Neuron (in vitro differentiated cells): ENCODE measurements around the gene PSENEN.

ENCODE experiments used
- H2AFZ ChIP-seq: one replicate; pipeline ENCODE4 v1.6.1; 2013; ENCODE audit warnings: low read depth, mild to moderate bottlenecking, inconsistent platforms, low read length, moderate library complexity
- H3K27me3 ChIP-seq: one replicate; pipeline ENCODE4 v1.6.1; 2013; ENCODE audit warnings: low read length; ENCODE audit not compliant: insufficient read depth
- H3K36me3 ChIP-seq: one replicate; pipeline ENCODE4 v1.6.1; 2013; ENCODE audit warnings: low read length; ENCODE audit not compliant: insufficient read depth
- H3K4me1 ChIP-seq: one replicate; pipeline ENCODE4 v1.6.1; 2013; ENCODE audit warnings: low read length; ENCODE audit not compliant: insufficient read depth
- H3K4me3 ChIP-seq: 2 replicates; pipeline ENCODE4 v1.5.1; 2013; ENCODE audit warnings: mild to moderate bottlenecking, low read length, moderate library complexity
- H3K9me3 ChIP-seq: one replicate; pipeline ENCODE4 v1.6.1; 2013; ENCODE audit warnings: low read length

The PSENEN gene

GRCh38 chr19:35714601-35715354 is 30.7 kb upstream of the PSENEN start:
- Histone ChIP-seq H3K4me3 (no peak overlapping the region), H3K4me1 (peaks cover 19% of the 10 kb centered on the region), H2AFZ (no peak overlapping the region), H3K9me3 (no peaks in the 10 kb centered on the region), H3K27me3 (no peaks in the 10 kb centered on the region), H3K36me3 (peaks cover under 1% of the 10 kb centered on the region)

- Histone ChIP-seq H3K27me3 (no peaks in the 10 kb centered on the region), H3K4me3 (peak overlapping the region; percentile 58), H3K9me3 (no peaks in the 10 kb centered on the region), H2AFZ (no peak overlapping the region), H3K36me3 (peaks cover 6% of the 10 kb centered on the region), H3K4me1 (peaks cover 19% of the 10 kb centered on the region)
Observed at GRCh38 chr19:35715355-35715809, 30.1 kb upstream of the PSENEN start.

GRCh38 chr19:35715981-35716800 is 29.3 kb upstream of the PSENEN start:
- Histone ChIP-seq H3K4me1 (peaks cover 19% of the 10 kb centered on the region), H3K27me3 (no peaks in the 10 kb centered on the region), H3K9me3 (no peaks in the 10 kb centered on the region), H3K4me3 (peak overlapping the region; percentile 58), H3K36me3 (peaks cover 12% of the 10 kb centered on the region), H2AFZ (peak overlapping the region; percentile 96)

GRCh38 chr19:35716801-35717664 is 28.4 kb upstream of the PSENEN start:
- Histone ChIP-seq H3K27me3 (no peaks in the 10 kb centered on the region), H2AFZ (peak overlapping the region; percentile 96), H3K9me3 (no peaks in the 10 kb centered on the region), H3K4me3 (peak overlapping the region; percentile 58), H3K36me3 (peaks cover 18% of the 10 kb centered on the region), H3K4me1 (peaks cover 19% of the 10 kb centered on the region)

GRCh38 chr19:35717665-35718344 is 27.6 kb upstream of the PSENEN start, which contains the start of gene KMT2B:
TSS of gene KMT2B (plus strand) at chr19:35718003. CDS start at chr19:35718019, 16 bp downstream.
- peak within 1 kb of the TSS; percentile 95 for H3K4me3 ChIP-seq
- H3K36me3 ChIP-seq = peaks cover 25% of the 10 kb centered on the region
- H3K4me1 ChIP-seq = peaks cover 19% of the 10 kb centered on the region
- peak within 1 kb of the TSS; percentile 96 for H2AFZ ChIP-seq
- no peaks in the 10 kb centered on the region for H3K27me3 ChIP-seq
- H3K9me3 ChIP-seq = no peaks in the 10 kb centered on the region

- Histone ChIP-seq H3K4me3 (peak overlapping the region; percentile 95), H3K4me1 (peaks cover 19% of the 10 kb centered on the region), H3K27me3 (no peaks in the 10 kb centered on the region), H3K36me3 (peaks cover 32% of the 10 kb centered on the region), H3K9me3 (no peaks in the 10 kb centered on the region), H2AFZ (no peak overlapping the region)
Observed at GRCh38 chr19:35718345-35719041, 27.0 kb upstream of the PSENEN start.

GRCh38 chr19:35719402-35720162 is 25.9 kb upstream of the PSENEN start:
- H3K4me1 ChIP-seq = peaks cover 19% of the 10 kb centered on the region
- H2AFZ ChIP-seq = no peak overlapping the region
- H3K27me3 ChIP-seq = no peaks in the 10 kb centered on the region
- peaks cover 41% of the 10 kb centered on the region for H3K36me3 ChIP-seq
- peak overlapping the region; percentile 95 for H3K4me3 ChIP-seq
- H3K9me3 ChIP-seq = no peaks in the 10 kb centered on the region

GRCh38 chr19:35720163-35720524 is 25.3 kb upstream of the PSENEN start:
- Histone ChIP-seq H3K9me3 (no peaks in the 10 kb centered on the region), H2AFZ (no peak overlapping the region), H3K36me3 (peaks cover 47% of the 10 kb centered on the region), H3K27me3 (no peaks in the 10 kb centered on the region), H3K4me3 (no peak overlapping the region), H3K4me1 (peaks cover 19% of the 10 kb centered on the region)

- H3K4me1 ChIP-seq = peaks cover 18% of the 10 kb centered on the region
- H2AFZ ChIP-seq = no peak overlapping the region
- no peaks in the 10 kb centered on the region for H3K9me3 ChIP-seq
- H3K36me3 ChIP-seq = peaks cover 52% of the 10 kb centered on the region
- H3K4me3 ChIP-seq = no peak overlapping the region
- no peaks in the 10 kb centered on the region for H3K27me3 ChIP-seq
Observed at GRCh38 chr19:35720648-35721047, 24.8 kb upstream of the PSENEN start.

GRCh38 chr19:35721374-35721773 is 24.1 kb upstream of the PSENEN start:
- Histone ChIP-seq H3K4me3 (no peak overlapping the region), H2AFZ (no peak overlapping the region), H3K9me3 (no peaks in the 10 kb centered on the region), H3K36me3 (peaks cover 57% of the 10 kb centered on the region), H3K4me1 (peaks cover 12% of the 10 kb centered on the region), H3K27me3 (no peaks in the 10 kb centered on the region)

- H3K4me1 ChIP-seq = peaks cover 12% of the 10 kb centered on the region
- H3K4me3 ChIP-seq = no peak overlapping the region
- H3K36me3 ChIP-seq = peaks cover 63% of the 10 kb centered on the region
- no peaks in the 10 kb centered on the region for H3K9me3 ChIP-seq
- H2AFZ ChIP-seq = no peak overlapping the region
- no peaks in the 10 kb centered on the region for H3K27me3 ChIP-seq
Observed at GRCh38 chr19:35722461-35722860, 23.0 kb upstream of the PSENEN start.
